Naive thymus-derived CD4-positive, alpha-beta T cell (primary cell): ENCODE results near the gene ALOX12B. TPM values are rescaled to one million over a fixed set of nuclear protein-coding genes. Genes with fewer than 3 reads are reported as not detected.

Experiments
- ATAC-seq: fragments of 150-1000 bp; cut with Tn5 transposase; 2 replicates; pipeline ENCODE4 v1.10.0; 2021; ENCODE audit warnings: mild to moderate bottlenecking, moderate library complexity
- CTCF ChIA-PET: fragments of 350-600 bp; sonication (Branson Sonifier 250); formaldehyde crosslinking; loops from one replicate; lab custom pipeline; 2021; ENCODE audit warnings: antibody characterized with exemption; lab: Charles Lee
- POLR2A ChIA-PET: fragments of 350-600 bp; sonication (Branson Sonifier 250); formaldehyde crosslinking; loops from one replicate; lab custom pipeline; 2021; ENCODE audit warnings: antibody characterized with exemption, inconsistent platforms; lab: Charles Lee
- DNase-seq, 9 donors: peaks; one replicate each; pipeline versions ENCODE4 v3.0.0 to v3.0.0-alpha.2; 2020 to 2022; ENCODE audit warnings: mixed read lengths in 1 of 9
- H3K27ac ChIP-seq: one replicate; pipeline ENCODE4 v1.7.0; 2013; ENCODE audit warnings: mild to moderate bottlenecking, low read depth, low read length, moderate library complexity
- H3K27me3 ChIP-seq, 2 donors: one replicate each; pipeline ENCODE4 v1.7.0; 2013; ENCODE audit warnings: low read length in 2 of 2, mild to moderate bottlenecking in 2 of 2, moderate library complexity in 2 of 2; ENCODE audit not compliant: control insufficient read depth in 2 of 2, insufficient read depth in 2 of 2
- H3K36me3 ChIP-seq, 3 experiments: 1 replicate in 2 of 3; 2 replicates in 1 of 3; pipeline ENCODE4 v1.7.0; 2013; ENCODE audit warnings: low read length in 3 of 3, mild to moderate bottlenecking in 3 of 3, moderate library complexity in 1 of 3; ENCODE audit not compliant: insufficient read depth in 3 of 3, control insufficient read depth in 2 of 3
- H3K4me1 ChIP-seq, 2 donors: one replicate each; pipeline ENCODE4 v1.7.0; 2013; ENCODE audit warnings: low read length in 2 of 2, mild to moderate bottlenecking in 2 of 2, moderate library complexity in 1 of 2; ENCODE audit not compliant: control insufficient read depth in 2 of 2, insufficient read depth in 2 of 2
- H3K4me3 ChIP-seq: 2 replicates; pipeline ENCODE4 v1.7.0; 2013; ENCODE audit warnings: mild to moderate bottlenecking, low read length
- H3K9me3 ChIP-seq, 3 experiments: 1 replicate in 2 of 3; 2 replicates in 1 of 3; pipeline ENCODE4 v1.7.0; 2013; ENCODE audit warnings: low read length in 3 of 3; ENCODE audit not compliant: control insufficient read depth in 2 of 3
- H3K27ac Mint-ChIP-seq, 9 donors: one replicate each; pipeline ENCODE4 v1.8.0; 2020 to 2022; ENCODE audit warnings: mixed read lengths in 9 of 9, mild to moderate bottlenecking in 8 of 9, moderate library complexity in 5 of 9, inconsistent platforms in 2 of 9
- H3K27me3 Mint-ChIP-seq, 5 donors: one replicate each; pipeline ENCODE4 v1.8.0; 2021 to 2022; ENCODE audit warnings: mixed read lengths in 5 of 5, mild to moderate bottlenecking in 1 of 5
- H3K36me3 Mint-ChIP-seq, 5 donors: one replicate each; pipeline ENCODE4 v1.8.0; 2020 to 2022; ENCODE audit warnings: mixed read lengths in 5 of 5, mild to moderate bottlenecking in 3 of 5, inconsistent platforms in 1 of 5
- H3K4me1 Mint-ChIP-seq, 7 donors: one replicate each; pipeline ENCODE4 v1.8.0; 2020 to 2022; ENCODE audit warnings: mixed read lengths in 7 of 7, mild to moderate bottlenecking in 3 of 7, inconsistent platforms in 1 of 7
- H3K4me3 Mint-ChIP-seq, 10 donors: one replicate each; pipeline ENCODE4 v1.8.0; 2020 to 2022; ENCODE audit warnings: mild to moderate bottlenecking in 10 of 10, mixed read lengths in 10 of 10, moderate library complexity in 6 of 10, inconsistent platforms in 2 of 10
- H3K9me3 Mint-ChIP-seq, 11 donors: one replicate each; pipeline ENCODE4 v1.8.0; 2020 to 2022; ENCODE audit warnings: mixed read lengths in 11 of 11, mild to moderate bottlenecking in 4 of 11, inconsistent platforms in 1 of 11, moderate library complexity in 1 of 11
- intact Hi-C, 2 donors: fragments of 100-400 bp; cut with micrococcal nuclease; formaldehyde crosslinking; loops; one replicate each; pipeline ENCODE4 v1.15.1; 2023
- polyA plus RNA-seq, 2 donors: library from polyadenylated mRNA; unstranded; fragments of 300-500 nt; fragmentation: Illumina TruSeq; gene quantifications; one replicate each; pipeline ENCODE4 v1.2.3, GENCODE V29; 2021
- total RNA-seq, 6 experiments: library from RNA in 5 of 6; stranded (reverse) in 5 of 6; gene quantifications; 1 replicate in 5 of 6; 2 replicates in 1 of 6; pipeline ENCODE4 v1.2.3 and lab custom pipeline; 2021 to 2026

ALOX12B gene
- total and polyA plus RNA-seq, 7 experiments from 2014 or later: 0.44 to 1.1 (median 0.94) TPM

DNA sequence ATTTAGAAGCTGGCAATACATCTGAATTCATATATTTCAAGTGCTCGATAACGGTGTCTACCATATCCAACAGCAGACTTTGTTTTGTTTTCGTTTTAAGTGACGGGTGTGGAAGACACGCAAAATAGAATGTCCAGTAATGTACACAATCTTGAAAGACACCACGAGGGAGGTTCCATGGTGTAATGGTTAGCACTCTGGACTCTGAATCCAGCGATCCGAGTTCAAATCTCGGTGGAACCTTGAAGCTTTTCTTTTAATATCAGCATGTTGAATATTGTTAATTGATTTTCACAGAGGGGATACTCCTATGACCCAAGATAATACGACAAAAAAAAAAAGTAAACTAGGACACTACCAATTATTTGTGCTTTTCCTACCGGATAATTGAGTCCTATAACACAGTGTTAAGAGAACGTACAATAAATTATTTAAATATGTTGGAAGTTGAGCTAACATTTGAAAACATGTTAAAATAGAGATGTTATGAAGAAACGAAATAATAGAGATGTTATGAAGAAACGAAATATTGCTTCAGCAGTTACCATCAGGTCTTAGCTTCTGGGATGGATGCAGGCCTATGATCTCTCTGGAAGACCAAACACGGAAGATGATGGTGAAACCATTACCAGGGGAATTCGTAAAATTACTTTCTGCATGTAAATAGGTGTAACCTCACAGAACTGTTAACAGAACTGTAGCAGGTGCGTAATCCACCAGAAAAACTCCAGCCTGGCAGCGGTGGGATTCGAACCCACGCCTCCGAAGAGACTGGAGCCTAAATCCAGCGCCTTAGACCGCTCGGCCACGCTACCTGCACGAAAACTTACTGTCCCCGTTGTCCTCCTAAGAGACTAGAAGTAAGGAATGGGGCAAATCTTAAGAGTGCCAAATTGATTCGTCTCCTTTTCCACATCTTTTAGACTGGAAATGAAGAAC lies 32.3 kb upstream of the ALOX12B start:
- Mint-ChIP-seq H3K36me3 (peaks cover 0 to 9% (median 0%) of the 10 kb centered on the region in 5 donors), H3K4me3 (peak overlapping the region; percentile 88 to 99 (median 93)), H3K9me3 (peaks cover 0 to 31% (median 0%) of the 10 kb centered on the region in 11 donors), H3K27ac (peak overlapping the region; percentile 94 to 100 (median 99)), H3K4me1 (peaks cover 35 to 68% (median 62%) of the 10 kb centered on the region in 7 donors), H3K27me3 (peaks cover 4 to 77% (median 45%) of the 10 kb centered on the region in 5 donors)
- POLR2A ChIA-PET: interaction anchor here (0.6 to 4.8 kb wide), 34 partner anchors 10 to 828 kb away, joined by 3 to 55 read pairs (median 6); partner anchors contain the start of genes BORCS6, CTC1, NAA38 and NDEL1
- H3K36me3 ChIP-seq: no peaks in the 10 kb centered on the region
- H3K4me3 ChIP-seq: peak overlapping the region; percentile 95
- DNase-seq (peak in 8 of 9 donors; percentile 89 to 94 (median 92)), ATAC-seq (peak; percentile 71)
- H3K27ac ChIP-seq: peak overlapping the region; percentile 64
- H3K27me3 ChIP-seq: peaks cover 0 to 9% of the 10 kb centered on the region in 2 donors
- intact Hi-C loops: loop anchor here (1.0 to 2.0 kb wide), 17 partner anchors 18 to 433 kb away; partner anchors contain the start of genes SLC25A35 (in 2 of the 2), KDM6B (in 1 of the 2), RPL26 (in 1 of the 2) and TP53 (in 1 of the 2)
- CTCF ChIA-PET: interaction anchor here (0.7 to 13.2 kb wide), 25 partner anchors 7 to 181 kb away, joined by 3 to 248 read pairs (median 6); partner anchors contain the start of genes ALOX12B, BORCS6 and SLC25A35
- H3K9me3 ChIP-seq: no peaks in the 10 kb centered on the region
- H3K4me1 ChIP-seq: peaks cover 52 to 54% of the 10 kb centered on the region in 2 donors

DNA sequence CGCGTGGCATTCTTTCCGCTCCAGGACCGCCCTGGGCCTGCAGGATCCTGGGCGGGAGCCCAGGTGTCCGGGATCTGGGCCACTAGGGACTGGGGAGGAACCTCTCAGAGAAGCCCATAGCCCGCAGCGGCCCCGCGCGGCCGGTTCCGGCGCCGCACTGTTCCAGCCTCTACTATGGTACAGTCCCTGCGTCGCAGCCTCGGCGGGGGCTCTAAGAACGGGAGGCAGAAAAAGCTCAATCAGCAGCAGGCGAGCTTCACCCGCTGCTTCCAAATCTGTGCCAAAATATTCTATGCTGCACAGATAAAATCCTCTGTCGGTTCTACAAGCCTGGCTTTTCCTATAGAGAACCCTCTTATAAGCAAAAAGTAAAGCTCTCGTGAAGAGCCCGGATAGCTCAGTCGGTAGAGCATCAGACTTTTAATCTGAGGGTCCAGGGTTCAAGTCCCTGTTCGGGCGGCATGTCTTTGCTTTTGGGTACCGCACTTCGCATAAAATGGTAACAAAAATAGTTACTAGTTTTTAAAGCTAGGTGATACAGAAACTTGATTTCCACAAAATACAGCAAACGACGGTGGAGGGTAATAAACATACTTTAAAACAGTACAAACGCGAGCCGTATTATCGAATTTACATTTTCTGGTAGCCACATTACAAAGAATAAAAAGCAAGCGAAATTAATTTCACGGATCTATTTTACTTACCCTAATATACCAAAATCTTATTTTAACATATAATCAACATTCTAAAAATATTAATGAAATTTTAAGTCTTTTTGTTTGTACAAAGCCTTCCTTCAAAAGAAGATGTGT lies 31.5 kb upstream of the ALOX12B start:
- Histone ChIP-seq H3K9me3 (no peaks in the 10 kb centered on the region), H3K4me3 (peak overlapping the region; percentile 95), H3K4me1 (peaks cover 44 to 46% of the 10 kb centered on the region in 2 donors), H3K36me3 (no peaks in the 10 kb centered on the region), H3K27ac (peak overlapping the region; percentile 64), H3K27me3 (peaks cover 0 to 12% of the 10 kb centered on the region in 2 donors)
- DNase-seq (peak; percentile 78 to 92 (median 90)), ATAC-seq (peak; percentile 76)
- intact Hi-C loops: loop anchor here (1.0 to 2.0 kb wide), 20 partner anchors 9 to 432 kb away; partner anchors contain the start of genes SLC25A35 (in 2 of the 2), KDM6B (in 1 of the 2), NAA38 (in 1 of the 2) and RPL26 (in 1 of the 2)
- POLR2A ChIA-PET: interaction anchor here (0.6 to 4.8 kb wide), 28 partner anchors 9 to 829 kb away, joined by 3 to 55 read pairs (median 6); partner anchors contain the start of genes BORCS6, CTC1, NAA38 and NDEL1
- Mint-ChIP-seq H3K27ac (peak overlapping the region; percentile 94 to 100 (median 99)), H3K27me3 (peaks cover 9 to 77% (median 45%) of the 10 kb centered on the region in 5 donors), H3K4me1 (peaks cover 27 to 61% (median 53%) of the 10 kb centered on the region in 7 donors), H3K4me3 (peak overlapping the region; percentile 88 to 99 (median 94)), H3K9me3 (peaks cover 0 to 26% (median 0%) of the 10 kb centered on the region in 11 donors), H3K36me3 (peaks cover 0 to 9% (median 0%) of the 10 kb centered on the region in 5 donors)
- CTCF ChIA-PET: interaction anchor here (0.6 to 13.2 kb wide), 26 partner anchors 8 to 182 kb away, joined by 3 to 248 read pairs (median 6); partner anchors contain the start of genes ALOX12B, BORCS6 and SLC25A35

DNA sequence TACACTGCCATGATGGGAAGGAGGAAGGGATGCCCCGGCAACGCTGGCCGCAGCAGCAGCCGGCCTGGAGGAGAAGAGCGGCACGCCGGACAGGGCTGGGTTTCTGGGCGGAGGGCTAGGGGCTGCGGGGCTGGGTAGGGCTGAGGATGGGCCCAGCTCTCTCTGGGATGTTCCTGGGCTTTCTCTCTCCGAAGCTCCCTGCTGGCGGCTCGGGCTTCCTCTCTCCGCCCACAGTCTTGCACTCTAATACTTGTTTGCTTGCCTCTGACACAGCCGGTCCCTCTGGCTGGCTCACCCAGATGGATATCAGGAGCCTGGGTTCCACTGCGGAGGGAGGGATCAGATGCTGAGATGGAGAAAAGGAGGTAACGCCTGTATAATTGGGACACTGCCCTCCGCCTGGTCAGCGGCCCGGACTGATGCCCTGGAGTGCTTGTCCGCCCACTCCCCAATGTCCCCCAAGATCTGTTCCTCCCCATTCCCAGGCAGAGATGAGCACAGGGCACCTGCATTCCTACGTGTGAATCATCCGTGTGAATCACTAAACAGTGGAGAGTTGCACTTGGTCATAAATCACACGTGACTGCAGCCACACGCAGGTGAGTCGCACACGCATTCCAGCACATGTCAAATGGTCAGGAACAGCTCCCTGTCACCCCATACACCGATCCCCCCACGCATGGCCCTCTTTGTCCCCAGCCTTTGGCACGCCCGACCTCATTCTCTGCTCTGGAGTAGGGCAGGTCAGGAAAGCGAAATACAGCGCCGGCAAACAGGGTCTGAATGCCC lies 30.7 kb upstream of the ALOX12B start, which contains the start of gene ALOXE3:
Gene ALOXE3, minus strand, starts transcription at position 535 of the 789 bp plus-strand sequence. Its CDS starts 524 bp downstream, at position 11.
- ATAC-seq: no peak
- CTCF ChIA-PET: interaction anchor here (1.0 to 13.2 kb wide), 16 partner anchors 9 to 177 kb away, joined by 3 to 248 read pairs (median 12); partner anchors contain the start of genes ALOX12B, BORCS6 and SLC25A35
- Histone ChIP-seq H3K4me1 (peaks cover 37 to 38% of the 10 kb centered on the region in 2 donors), H3K36me3 (no peaks in the 10 kb centered on the region), H3K4me3 (peak within 1 kb of the TSS; percentile 95), H3K27ac (peak within 1 kb of the TSS; percentile 64), H3K27me3 (peaks cover 0 to 12% of the 10 kb centered on the region in 2 donors), H3K9me3 (no peaks in the 10 kb centered on the region)
- Mint-ChIP-seq H3K36me3 (peaks cover 0 to 9% (median 0%) of the 10 kb centered on the region in 5 donors), H3K4me3 (peak within 1 kb of the TSS; percentile 88 to 99 (median 94)), H3K27ac (peak within 1 kb of the TSS; percentile 92 to 100 (median 99)), H3K9me3 (peaks cover 0 to 25% (median 0%) of the 10 kb centered on the region in 11 donors), H3K27me3 (peaks cover 13 to 76% (median 41%) of the 10 kb centered on the region in 5 donors), H3K4me1 (peaks cover 20 to 53% (median 45%) of the 10 kb centered on the region in 7 donors)
- DNase-seq: peak in 1 of 9 donors; percentile 16
- POLR2A ChIA-PET: interaction anchor here (1.0 to 4.8 kb wide), 15 partner anchors 8 to 129 kb away, joined by 4 to 55 read pairs (median 12); partner anchors contain the start of genes BORCS6, CTC1 and TMEM107
- intact Hi-C loops: loop anchor here (1.0 to 2.0 kb wide), 10 partner anchors 8 to 431 kb away; partner anchors contain the start of genes KDM6B (in 1 of the 2), NAA38 (in 1 of the 2), RPL26 (in 1 of the 2) and SLC25A35 (in 1 of the 2)

GRCh38 chr17:8117367-8117979 lies 30.0 kb upstream of the ALOX12B start:
- H3K27me3 Mint-ChIP-seq: peaks cover 14 to 77% (median 45%) of the 10 kb centered on the region in 5 donors
- peaks cover 0 to 15% of the 10 kb centered on the region in 2 donors for H3K27me3 ChIP-seq

More at GRCh38 chr17:8117367-8117979, 30.0 kb upstream of the ALOX12B start:
- Mint-ChIP-seq H3K4me1 (peaks cover 17 to 48% (median 38%) of the 10 kb centered on the region in 7 donors), H3K4me3 (peak overlapping the region; percentile 88 to 99 (median 94)), H3K9me3 (peaks cover 0 to 25% (median 0%) of the 10 kb centered on the region in 11 donors), H3K36me3 (peaks cover 0 to 9% (median 0%) of the 10 kb centered on the region in 5 donors), H3K27ac (peak overlapping the region in 3 of 9 donors; percentile 56 to 100 (median 94))
- peak overlapping the region; percentile 95 for H3K4me3 ChIP-seq
- H3K4me1 ChIP-seq: peaks cover 31 to 32% of the 10 kb centered on the region in 2 donors
- intact Hi-C loops: no loop called here
- H3K9me3 ChIP-seq: no peaks in the 10 kb centered on the region
- H3K27ac ChIP-seq: peak overlapping the region; percentile 64
- H3K36me3 ChIP-seq: no peaks in the 10 kb centered on the region
- ATAC-seq (no peak), DNase-seq (peak in 1 of 9 donors; percentile 8)
- ChIA-PET POLR2A (interaction anchor here (0.7 to 4.8 kb wide), 13 partner anchors 8 to 260 kb away, joined by 3 to 55 read pairs (median 4); partner anchors contain the start of genes BORCS6, CTC1 and NAA38), CTCF (interaction anchor here (2.8 to 13.2 kb wide), 6 partner anchors 8 to 43 kb away, joined by 9 to 248 read pairs (median 22); partner anchors contain the start of gene ALOX12B)
